SHP77 (cell line): ENCODE measurements around the gene IL20RB.

Source experiments
- DNase-seq, 2 experiments: peaks; one replicate each; lab custom pipeline; 2025; lab: John Stamatoyannopoulos, UW

Gene IL20RB

GRCh38 chr3:136957751-136958288 is at the start of gene IL20RB:
TSS of gene IL20RB (plus strand) at chr3:136957983. CDS start at chr3:136958114, 131 bp downstream.
- no peak for DNase-seq

- DNase-seq = no peak
Observed at GRCh38 chr3:136908297-136908696, 49.5 kb upstream of the IL20RB start.

- DNase-seq = no peak
Observed at GRCh38 chr3:136909187-136909586, 48.6 kb upstream of the IL20RB start.

- DNase-seq = no peak
Observed at GRCh38 chr3:136910697-136911096, 47.1 kb upstream of the IL20RB start.

- DNase-seq = no peak
Observed at GRCh38 chr3:136913168-136913567, 44.6 kb upstream of the IL20RB start.

- DNase-seq = no peak
Observed at GRCh38 chr3:136914739-136915138, 43.0 kb upstream of the IL20RB start.

GRCh38 chr3:136916223-136916622 is 41.6 kb upstream of the IL20RB start:
- DNase-seq = no peak

- no peak for DNase-seq
Observed at GRCh38 chr3:136919799-136920580, 37.8 kb upstream of the IL20RB start.

- no peak for DNase-seq
Observed at GRCh38 chr3:136920904-136921611, 36.7 kb upstream of the IL20RB start.

GRCh38 chr3:136925425-136926190 is 32.2 kb upstream of the IL20RB start:
- DNase-seq = no peak

GRCh38 chr3:136928240-136928639 is 29.5 kb upstream of the IL20RB start:
- DNase-seq = no peak

GRCh38 chr3:136929977-136930670 is 27.7 kb upstream of the IL20RB start:
- DNase-seq = no peak

- no peak for DNase-seq
Observed at GRCh38 chr3:136931606-136932005, 26.2 kb upstream of the IL20RB start.

- no peak for DNase-seq
Observed at GRCh38 chr3:136932523-136932922, 25.3 kb upstream of the IL20RB start.

- no peak for DNase-seq
Observed at GRCh38 chr3:136932978-136933772, 24.6 kb upstream of the IL20RB start.

GRCh38 chr3:136937175-136937574 is 20.6 kb upstream of the IL20RB start:
- no peak for DNase-seq

- no peak for DNase-seq
Observed at GRCh38 chr3:136937851-136938250, 19.9 kb upstream of the IL20RB start.

- no peak for DNase-seq
Observed at GRCh38 chr3:136938334-136938733, 19.4 kb upstream of the IL20RB start.

- no peak for DNase-seq
Observed at GRCh38 chr3:136939489-136939888, 18.3 kb upstream of the IL20RB start.

- DNase-seq = no peak
Observed at GRCh38 chr3:136942803-136943202, 15.0 kb upstream of the IL20RB start.

GRCh38 chr3:136943436-136943835 is 14.3 kb upstream of the IL20RB start:
- no peak for DNase-seq
